Esophagus squamous epithelium (tissue), 4 donors: ENCODE data around the gene ZFHX3.

Source experiments
- CTCF ChIP-seq, 6 experiments: fragments of 450-650 bp in 4 of 6; fragments of 200-600 bp in 2 of 6; sonication (generic) in 2 of 6; IDR thresholded peaks; one replicate each; pipeline ENCODE4 v1.5.1; 2016 to 2019; ENCODE audit warnings: antibody characterized with exemption in 6 of 6, mild to moderate bottlenecking in 4 of 6, moderate library complexity in 4 of 6
- POLR2A ChIP-seq, 4 donors: fragments of 450-650 bp; IDR thresholded peaks; one replicate each; pipeline ENCODE4 v1.6.1; 2017; ENCODE audit warnings: antibody characterized with exemption in 4 of 4, mild to moderate bottlenecking in 4 of 4, moderate library complexity in 3 of 4

DNA sequence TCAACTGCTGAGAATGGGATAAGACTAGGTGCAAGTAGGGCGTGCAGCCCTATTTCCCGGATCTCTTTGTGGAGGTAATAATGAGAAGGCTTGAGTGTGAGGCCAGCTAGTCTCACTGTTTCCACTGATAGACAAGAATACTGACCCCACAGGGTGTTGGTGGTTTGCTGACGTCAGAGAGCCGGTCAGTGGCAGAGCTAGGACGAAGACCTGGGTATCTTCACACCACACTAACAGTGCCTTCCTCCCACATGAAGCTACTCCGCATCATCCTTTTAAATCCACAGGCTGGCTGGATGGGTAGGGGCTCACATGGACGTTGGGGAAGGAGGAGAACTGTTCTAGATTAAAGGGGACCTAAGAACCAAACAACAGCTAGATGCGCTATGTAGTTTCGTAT, 68.0 kb downstream of the ZFHX3 start:
- TF ChIP-seq POLR2A (IDR thresholded peaks at IDR 0.05) (no peak), CTCF (IDR thresholded peaks at IDR 0.05) (no peak)
